Fibroblast of lung (primary cell): Measurements from ENCODE around the gene PPP2R1B. TPM values are rescaled to one million over a fixed set of nuclear protein-coding genes. Genes with fewer than 3 reads are reported as not detected.

Experiments
- DNase-seq, 2 donors: peaks; one replicate each; pipeline versions ENCODE4 v3.0.0 to v3.0.0-alpha.2; 2010; ENCODE audit warnings: low read depth in 2 of 2
- H2AFZ ChIP-seq: 2 replicates; pipeline ENCODE4 v1.5.1; 2012; ENCODE audit warnings: low read length, control low read depth, inconsistent platforms
- H3K27ac ChIP-seq: 2 replicates; pipeline ENCODE4 v1.5.1; 2011; ENCODE audit warnings: low read length, control low read depth; ENCODE audit not compliant: insufficient read depth
- H3K27me3 ChIP-seq: 2 replicates; pipeline ENCODE4 v1.5.1; 2011; ENCODE audit warnings: mild to moderate bottlenecking, low read length; ENCODE audit not compliant: control insufficient read depth, insufficient read depth
- H3K36me3 ChIP-seq: 2 replicates; pipeline ENCODE4 v1.5.1; 2011; ENCODE audit warnings: low read length; ENCODE audit not compliant: control insufficient read depth, insufficient read depth
- H3K4me1 ChIP-seq: 2 replicates; pipeline ENCODE4 v1.5.1; 2011; ENCODE audit warnings: low read length; ENCODE audit not compliant: control insufficient read depth, insufficient read depth; ENCODE audit errors: extremely low read depth
- H3K4me2 ChIP-seq: 2 replicates; pipeline ENCODE4 v1.5.1; 2011; ENCODE audit warnings: low read length, control low read depth; ENCODE audit not compliant: insufficient read depth; ENCODE audit errors: extremely low read depth
- H3K4me3 ChIP-seq, 4 experiments: fragments of 200-600 bp in 1 of 4; sonication (generic) in 1 of 4; replicated peaks in 1 of 4; 2 replicates each; pipeline ENCODE4 v1.5.1; 2011 to 2016; ENCODE audit warnings: low read length in 4 of 4, low read depth in 3 of 4, mild to moderate bottlenecking in 3 of 4, control low read depth in 2 of 4, inconsistent platforms in 1 of 4, mixed read lengths in 1 of 4; ENCODE audit not compliant: insufficient read depth in 1 of 4; ENCODE audit errors: control extremely low read depth in 1 of 4
- H3K79me2 ChIP-seq: 2 replicates; pipeline ENCODE4 v1.5.1; 2012; ENCODE audit warnings: mild to moderate bottlenecking, low read length, inconsistent platforms; ENCODE audit not compliant: control insufficient read depth, insufficient read depth
- H3K9ac ChIP-seq: 2 replicates; pipeline ENCODE4 v1.5.1; 2011; ENCODE audit warnings: mild to moderate bottlenecking, low read length, control low read depth; ENCODE audit not compliant: insufficient read depth
- H3K9me3 ChIP-seq: 2 replicates; pipeline ENCODE4 v1.5.1; 2012; ENCODE audit warnings: low read depth, low read length; ENCODE audit not compliant: control insufficient read depth, insufficient read depth
- H4K20me1 ChIP-seq: 2 replicates; pipeline ENCODE4 v1.5.1; 2011; ENCODE audit warnings: low read length; ENCODE audit not compliant: control insufficient read depth, insufficient read depth; ENCODE audit errors: extremely low read depth
- EZH2 ChIP-seq: IDR thresholded peaks from 2 replicates; pipeline ENCODE4 v1.5.1; 2012; ENCODE audit warnings: low read length, control low read depth, mild to moderate bottlenecking; ENCODE audit errors: missing control alignments
- polyA plus RNA-seq, 2 donors: library from polyadenylated mRNA; depleted of rRNA in 1 of 2; stranded (reverse) in 1 of 2; unstranded in 1 of 2; fragments of >200 nt; gene quantifications; 2 replicates each; pipeline ENCODE4 v1.2.1, GENCODE V29; 2011 to 2012; ENCODE audit warnings: missing spikeins in 1 of 2
- total RNA-seq: library from RNA; depleted of rRNA; stranded (reverse); fragments of >200 nt; gene quantifications from 2 replicates; pipeline ENCODE4 v1.2.1, GENCODE V29; 2014
- TF ChIP-seq, protein P1 (sequence below), 2 donors: IDR thresholded peaks in 1 of 2; conservative IDR thresholded peaks in 1 of 2; 1 replicate in 1 of 2; 2 replicates in 1 of 2; pipeline ENCODE4 v1.5.1; 2011 to 2012; ENCODE audit warnings: low read length in 2 of 2, control low read depth in 1 of 2, inconsistent platforms in 1 of 2, low read depth in 1 of 2, mild to moderate bottlenecking in 1 of 2

Gene PPP2R1B
- total and polyA plus RNA-seq, 2 donors (not counting 1 experiment from before 2014, with no cell fraction given), result 40.3 to 43.1 TPM

GRCh38 chr11:111731821-111732220, 34.4 kb downstream of the PPP2R1B start:
- Histone ChIP-seq H3K9me3 (no peaks in the 10 kb centered on the region), H4K20me1 (no peaks in the 10 kb centered on the region), H3K27me3 (no peaks in the 10 kb centered on the region), H3K79me2 (no peaks in the 10 kb centered on the region), H2AFZ (no peak overlapping the region), H3K27ac (no peak overlapping the region), H3K4me2 (no peak overlapping the region), H3K9ac (no peak overlapping the region), H3K4me1 (peaks cover 45% of the 10 kb centered on the region), H3K36me3 (peaks cover 2% of the 10 kb centered on the region), H3K4me3 (no peak overlapping the region)
- DNase-seq, result no peak
- TF ChIP-seq, protein P1, sequence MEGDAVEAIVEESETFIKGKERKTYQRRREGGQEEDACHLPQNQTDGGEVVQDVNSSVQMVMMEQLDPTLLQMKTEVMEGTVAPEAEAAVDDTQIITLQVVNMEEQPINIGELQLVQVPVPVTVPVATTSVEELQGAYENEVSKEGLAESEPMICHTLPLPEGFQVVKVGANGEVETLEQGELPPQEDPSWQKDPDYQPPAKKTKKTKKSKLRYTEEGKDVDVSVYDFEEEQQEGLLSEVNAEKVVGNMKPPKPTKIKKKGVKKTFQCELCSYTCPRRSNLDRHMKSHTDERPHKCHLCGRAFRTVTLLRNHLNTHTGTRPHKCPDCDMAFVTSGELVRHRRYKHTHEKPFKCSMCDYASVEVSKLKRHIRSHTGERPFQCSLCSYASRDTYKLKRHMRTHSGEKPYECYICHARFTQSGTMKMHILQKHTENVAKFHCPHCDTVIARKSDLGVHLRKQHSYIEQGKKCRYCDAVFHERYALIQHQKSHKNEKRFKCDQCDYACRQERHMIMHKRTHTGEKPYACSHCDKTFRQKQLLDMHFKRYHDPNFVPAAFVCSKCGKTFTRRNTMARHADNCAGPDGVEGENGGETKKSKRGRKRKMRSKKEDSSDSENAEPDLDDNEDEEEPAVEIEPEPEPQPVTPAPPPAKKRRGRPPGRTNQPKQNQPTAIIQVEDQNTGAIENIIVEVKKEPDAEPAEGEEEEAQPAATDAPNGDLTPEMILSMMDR (conservative IDR thresholded peaks at IDR 0.05 in 1 of 2, IDR thresholded peaks at IDR 0.05 in 1 of 2; ENCODE audit: low read depth in 1 of 2, low read length in 2 of 2), result no peak
- TF ChIP-seq EZH2, result no peak

DNA sequence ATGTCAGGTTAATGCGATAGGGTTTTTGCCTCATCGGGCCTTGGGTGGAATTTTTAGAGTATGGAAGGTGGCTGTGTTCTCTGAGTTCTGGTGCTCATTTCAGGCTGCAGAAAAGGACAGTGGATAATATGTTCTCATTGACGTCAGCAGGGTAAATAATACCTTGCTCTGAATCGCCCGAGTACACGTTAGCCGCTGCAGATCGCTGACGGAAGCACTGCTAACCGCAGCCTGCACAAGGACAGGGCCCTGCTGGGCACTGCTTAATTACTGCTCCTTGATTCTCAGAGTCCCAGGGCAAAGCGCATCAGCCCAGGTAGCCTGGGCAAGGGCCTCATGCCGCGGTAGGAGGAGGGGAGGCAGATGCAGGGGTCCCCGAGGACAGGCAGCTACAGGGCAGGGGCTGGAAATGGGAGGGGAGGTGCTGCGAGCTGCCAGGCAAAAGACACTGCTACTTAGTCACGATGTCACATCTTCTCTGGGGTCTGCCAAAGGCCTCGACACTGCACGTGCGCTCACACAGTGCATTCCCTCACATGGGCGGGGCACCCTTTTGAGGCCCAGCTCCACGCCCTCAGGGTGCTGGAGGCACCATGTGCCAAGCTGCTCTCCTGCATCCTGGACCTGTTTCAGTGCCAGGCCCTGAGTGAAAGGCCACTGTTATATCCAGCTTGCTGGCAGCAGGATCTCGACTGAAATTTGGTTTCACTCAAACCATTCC, 35.2 kb downstream of the PPP2R1B start:
- Histone ChIP-seq H3K27me3 (no peaks in the 10 kb centered on the region), H2AFZ (no peak overlapping the region), H3K9me3 (no peaks in the 10 kb centered on the region), H3K36me3 (peaks cover 2% of the 10 kb centered on the region), H4K20me1 (no peaks in the 10 kb centered on the region), H3K4me3 (no peak overlapping the region), H3K27ac (no peak overlapping the region), H3K9ac (no peak overlapping the region), H3K4me1 (peaks cover 37% of the 10 kb centered on the region), H3K79me2 (no peaks in the 10 kb centered on the region), H3K4me2 (no peak overlapping the region)
- DNase-seq, result peak; percentile 37 to 62
- no peak for TF ChIP-seq EZH2
- TF ChIP-seq, protein P1 (conservative IDR thresholded peaks at IDR 0.05 in 1 of 2, IDR thresholded peaks at IDR 0.05 in 1 of 2; ENCODE audit: low read depth in 1 of 2, low read length in 2 of 2), result no peak

DNA sequence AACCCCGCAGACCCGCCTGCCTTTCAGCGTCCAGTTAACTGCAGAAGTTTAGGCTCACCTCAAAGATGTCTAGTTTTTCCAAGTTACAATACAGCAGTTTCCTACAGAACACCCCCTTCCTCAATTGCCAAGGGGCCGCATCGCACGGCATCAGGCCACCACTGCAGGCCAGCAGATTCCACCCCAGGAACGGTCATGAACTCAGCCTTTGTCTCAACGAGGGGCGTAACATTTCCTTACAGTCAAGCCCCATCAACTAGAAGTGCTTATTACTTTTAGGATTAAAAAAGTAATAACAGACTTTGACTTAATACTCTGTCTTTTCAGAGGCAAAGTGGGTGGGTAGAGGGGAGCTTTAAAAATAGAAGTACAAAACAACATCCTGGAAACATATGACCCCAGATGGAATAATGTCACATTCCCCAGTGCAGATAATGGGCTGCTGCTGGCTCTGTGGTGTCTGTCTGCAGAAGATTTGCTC, 36.3 kb downstream of the PPP2R1B start:
- Histone ChIP-seq H3K27me3 (no peaks in the 10 kb centered on the region), H3K9me3 (no peaks in the 10 kb centered on the region), H3K4me3 (no peak overlapping the region), H2AFZ (no peak overlapping the region), H4K20me1 (no peaks in the 10 kb centered on the region), H3K9ac (no peak overlapping the region), H3K36me3 (peaks cover 5% of the 10 kb centered on the region), H3K4me1 (peaks cover 29% of the 10 kb centered on the region), H3K79me2 (no peaks in the 10 kb centered on the region), H3K27ac (no peak overlapping the region), H3K4me2 (no peak overlapping the region)
- TF ChIP-seq EZH2, result no peak
- TF ChIP-seq, protein P1 (conservative IDR thresholded peaks at IDR 0.05 in 1 of 2, IDR thresholded peaks at IDR 0.05 in 1 of 2; ENCODE audit: low read depth in 1 of 2, low read length in 2 of 2), result no peak
- DNase-seq, result peak in 1 of 2 donors; percentile 47
